ENCODE data around the gene FCRLB.

- TF ChIP-seq CTCF (IDR thresholded peaks at IDR 0.05), result no peak
- no peak for TF ChIP-seq POLR2AphosphoS5 (IDR thresholded peaks at IDR 0.05)
Observed at GRCh38 chr1:161710560-161710959, 10.8 kb upstream of the FCRLB start.

Data from breast epithelium (tissue), 3 donors.